Measurements from ENCODE around the gene ESF1.

GRCh38 chr20:13824459-13824858, 39.7 kb upstream of the ESF1 start:
- no peak for TF ChIP-seq TEAD4 (IDR thresholded peaks at IDR 0.05; ENCODE audit: low read depth, low read length)
- no peak for TF ChIP-seq CTCF (IDR thresholded peaks at IDR 0.05; ENCODE audit: control extremely low read depth in 1 of 3, insufficient read depth in 1 of 3, low read depth in 1 of 3, low read length in 3 of 3)
- no peak for TF ChIP-seq SUZ12 (IDR thresholded peaks at IDR 0.05; ENCODE audit: low read length)
- TF ChIP-seq NRF1 (IDR thresholded peaks at IDR 0.05; ENCODE audit: low read depth, low read length): no peak
- TF ChIP-seq FOSL1 (IDR thresholded peaks at IDR 0.05; ENCODE audit: insufficient read depth, low read depth, low read length): no peak
- no peak for TF ChIP-seq EP300 (IDR thresholded peaks at IDR 0.05; ENCODE audit: borderline replicate concordance in 1 of 2, low read depth in 2 of 2, low read length in 2 of 2)
- TF ChIP-seq YY1 (IDR thresholded peaks at IDR 0.05; ENCODE audit: low read depth, low read length): no peak
- TF ChIP-seq JUN (IDR thresholded peaks at IDR 0.05; ENCODE audit: low read depth, low read length): no peak
- TF ChIP-seq, protein P1, sequence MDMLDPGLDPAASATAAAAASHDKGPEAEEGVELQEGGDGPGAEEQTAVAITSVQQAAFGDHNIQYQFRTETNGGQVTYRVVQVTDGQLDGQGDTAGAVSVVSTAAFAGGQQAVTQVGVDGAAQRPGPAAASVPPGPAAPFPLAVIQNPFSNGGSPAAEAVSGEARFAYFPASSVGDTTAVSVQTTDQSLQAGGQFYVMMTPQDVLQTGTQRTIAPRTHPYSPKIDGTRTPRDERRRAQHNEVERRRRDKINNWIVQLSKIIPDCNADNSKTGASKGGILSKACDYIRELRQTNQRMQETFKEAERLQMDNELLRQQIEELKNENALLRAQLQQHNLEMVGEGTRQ (IDR thresholded peaks at IDR 0.05; ENCODE audit: low read length): no peak
- TF ChIP-seq HDAC6 (IDR thresholded peaks at IDR 0.05; ENCODE audit: low read depth, low read length): no peak
- no peak for TF ChIP-seq RXRA (IDR thresholded peaks at IDR 0.05; ENCODE audit: insufficient read depth, low read depth, low read length)
- TF ChIP-seq, protein P2, sequence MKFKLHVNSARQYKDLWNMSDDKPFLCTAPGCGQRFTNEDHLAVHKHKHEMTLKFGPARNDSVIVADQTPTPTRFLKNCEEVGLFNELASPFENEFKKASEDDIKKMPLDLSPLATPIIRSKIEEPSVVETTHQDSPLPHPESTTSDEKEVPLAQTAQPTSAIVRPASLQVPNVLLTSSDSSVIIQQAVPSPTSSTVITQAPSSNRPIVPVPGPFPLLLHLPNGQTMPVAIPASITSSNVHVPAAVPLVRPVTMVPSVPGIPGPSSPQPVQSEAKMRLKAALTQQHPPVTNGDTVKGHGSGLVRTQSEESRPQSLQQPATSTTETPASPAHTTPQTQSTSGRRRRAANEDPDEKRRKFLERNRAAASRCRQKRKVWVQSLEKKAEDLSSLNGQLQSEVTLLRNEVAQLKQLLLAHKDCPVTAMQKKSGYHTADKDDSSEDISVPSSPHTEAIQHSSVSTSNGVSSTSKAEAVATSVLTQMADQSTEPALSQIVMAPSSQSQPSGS (IDR thresholded peaks at IDR 0.05; ENCODE audit: low read length): no peak
- TF ChIP-seq POLR2A (IDR thresholded peaks at IDR 0.05; ENCODE audit: control extremely low read depth in 1 of 2, low read depth in 2 of 2, low read length in 2 of 2): no peak

Measured in H1 (cell line).